Measurements from ENCODE around the gene ZNF761.
A peak's percentile ranks its signal among the peaks of the same experiment; 100 is the strongest.
"Not testable (repeated sequence)": the region's sequence is repeated elsewhere in the genome, so short reads cannot be mapped to it uniquely, and the experiment has no call there.

The ZNF761 gene

DNA sequence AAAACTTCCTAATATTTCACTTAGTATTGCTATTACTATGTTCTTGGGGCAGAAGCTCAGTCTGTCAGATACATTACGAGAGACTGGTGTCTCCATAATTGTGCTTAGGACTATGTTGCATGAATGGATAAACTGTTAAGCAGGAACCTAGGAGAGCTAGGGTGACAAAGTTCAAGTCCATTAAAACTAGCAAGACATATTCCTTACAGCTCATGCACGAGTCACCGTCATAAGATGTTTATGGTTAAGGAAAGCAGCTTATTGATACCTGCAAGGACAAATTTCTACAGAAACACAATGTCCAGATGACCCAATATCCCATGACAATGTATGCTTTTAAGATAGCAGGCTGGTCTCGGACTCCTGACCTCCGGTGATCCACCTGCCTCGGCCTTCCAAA lies 30.1 kb downstream of the ZNF761 start:
- Histone ChIP-seq H3K36me3 (ENCODE audit: insufficient read depth, low read depth, low read length) (peaks cover 18% of the 10 kb centered on the region), H3K4me1 (ENCODE audit: insufficient read depth, low read length) (peaks cover 5% of the 10 kb centered on the region; the same call in 1 of the 2 replicates), H3K27ac (ENCODE audit: low read length) (no peak overlapping the region), H3K9me3 (ENCODE audit: insufficient read depth, low read depth, low read length) (peaks cover 15% of the 10 kb centered on the region), H3K9ac (ENCODE audit: low read depth, low read length) (no peak overlapping the region), H3K4me3 (ENCODE audit: low read length) (no peak overlapping the region), H3K27me3 (ENCODE audit: insufficient read depth, low read length) (no peaks in the 10 kb centered on the region)

DNA sequence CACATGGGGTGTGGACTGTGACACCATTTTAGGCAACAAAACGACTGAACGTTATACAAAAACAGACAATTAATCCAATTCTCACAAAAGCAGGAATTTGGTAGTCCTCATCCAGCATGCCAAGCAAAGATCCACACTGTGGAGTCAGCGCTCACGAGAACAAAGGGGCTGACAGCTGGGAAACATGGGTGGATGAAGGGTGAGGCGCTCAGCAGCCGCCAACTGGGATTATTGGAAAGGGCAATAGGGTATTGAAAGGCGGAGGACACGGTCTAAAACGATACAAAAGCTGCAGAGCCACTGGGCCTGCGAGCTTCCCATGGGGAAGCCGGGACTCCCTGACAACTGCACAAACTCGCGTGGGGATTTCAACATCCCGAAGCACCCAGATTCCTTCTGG lies 31.1 kb downstream of the ZNF761 start:
- H3K27ac ChIP-seq (ENCODE audit: low read length), result no peak overlapping the region
- H3K9ac ChIP-seq (ENCODE audit: low read depth, low read length), result no peak overlapping the region
- H3K36me3 ChIP-seq (ENCODE audit: insufficient read depth, low read depth, low read length), result peaks cover 9% of the 10 kb centered on the region
- peak overlapping the region; percentile 65; the same call in 1 of the 2 replicates for H3K4me3 ChIP-seq (ENCODE audit: low read length)
- H3K27me3 ChIP-seq (ENCODE audit: insufficient read depth, low read length), result no peaks in the 10 kb centered on the region
- peaks cover 7% of the 10 kb centered on the region for H3K9me3 ChIP-seq (ENCODE audit: insufficient read depth, low read depth, low read length)
- H3K4me1 ChIP-seq (ENCODE audit: insufficient read depth, low read length), result peaks cover 5% of the 10 kb centered on the region; the same call in 1 of the 2 replicates

DNA sequence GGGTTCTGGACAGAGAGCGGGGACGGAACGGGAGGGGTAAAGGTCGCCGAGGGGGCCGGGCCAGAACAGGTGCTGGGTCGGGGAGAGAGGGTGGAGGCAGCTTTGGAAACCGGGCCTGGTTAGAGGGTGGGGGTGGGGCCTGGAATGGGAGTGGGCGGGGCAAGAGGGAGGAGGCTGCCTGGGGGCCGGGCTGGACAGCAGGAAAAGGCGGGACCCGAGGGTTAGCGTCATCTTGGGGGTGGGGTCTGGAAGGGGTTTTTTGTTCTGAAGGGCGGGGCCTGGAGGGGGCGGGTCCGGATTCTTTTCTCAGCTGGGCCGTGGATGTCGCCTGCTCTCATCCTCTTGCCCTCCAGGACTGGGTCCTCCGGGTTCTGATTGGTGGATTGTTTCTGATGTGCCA lies 31.5 kb downstream of the ZNF761 start:
- peaks cover 2% of the 10 kb centered on the region for H3K9me3 ChIP-seq (ENCODE audit: insufficient read depth, low read depth, low read length)
- no peak overlapping the region for H3K9ac ChIP-seq (ENCODE audit: low read depth, low read length)
- no peaks in the 10 kb centered on the region for H3K27me3 ChIP-seq (ENCODE audit: insufficient read depth, low read length)
- H3K27ac ChIP-seq (ENCODE audit: low read length), result no peak overlapping the region
- H3K4me3 ChIP-seq (ENCODE audit: low read length), result peak overlapping the region; percentile 65; the same call in 1 of the 2 replicates
- peaks cover 6% of the 10 kb centered on the region for H3K36me3 ChIP-seq (ENCODE audit: insufficient read depth, low read depth, low read length)
- peaks cover 5% of the 10 kb centered on the region; the same call in 1 of the 2 replicates for H3K4me1 ChIP-seq (ENCODE audit: insufficient read depth, low read length)

DNA sequence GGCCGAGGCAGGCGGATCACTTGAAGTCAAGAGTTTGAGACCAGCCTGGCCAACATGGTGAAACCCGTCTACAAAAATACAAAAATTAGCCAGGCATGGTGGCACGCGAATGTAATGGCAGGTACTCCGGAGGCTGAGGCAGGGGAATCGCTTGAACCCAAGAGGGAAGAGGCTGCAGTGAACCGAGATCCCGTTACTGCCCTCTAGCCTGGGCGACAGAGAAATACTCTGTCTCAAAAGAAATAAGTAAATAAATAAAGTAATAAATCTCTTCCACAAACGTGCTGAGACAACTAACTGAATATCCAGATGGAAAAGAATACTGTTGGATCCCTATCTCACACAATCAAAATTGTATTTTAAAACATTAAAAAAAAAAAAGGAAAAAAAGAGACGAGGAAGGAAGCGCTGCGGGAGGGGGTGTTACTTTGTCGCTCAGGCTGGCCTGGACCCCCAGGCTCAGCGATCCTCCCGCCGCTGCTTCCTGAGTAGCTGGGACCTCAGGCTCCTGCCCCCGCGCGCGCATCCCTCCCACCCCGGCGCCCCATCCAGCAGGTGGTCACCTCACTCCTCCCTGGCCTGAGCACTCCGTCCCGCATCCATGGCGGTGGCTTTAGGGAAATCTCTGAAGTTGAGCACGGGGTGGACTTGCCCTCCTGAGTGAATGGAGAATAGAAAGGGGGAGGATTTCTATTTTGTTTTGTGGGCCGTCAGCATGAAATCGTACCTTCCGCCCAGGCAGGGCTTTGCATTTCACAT lies 35.1 kb downstream of the ZNF761 start:
- peak overlapping the region; percentile 82 for H3K4me3 ChIP-seq (ENCODE audit: low read length)
- H3K4me1 ChIP-seq (ENCODE audit: insufficient read depth, low read length), result peaks cover 18% of the 10 kb centered on the region; the same call in 1 of the 2 replicates
- peak overlapping the region; percentile 59; the same call in 1 of the 2 replicates for H3K9ac ChIP-seq (ENCODE audit: low read depth, low read length)
- H3K27ac ChIP-seq (ENCODE audit: low read length), result no peak overlapping the region
- no peaks in the 10 kb centered on the region for H3K36me3 ChIP-seq (ENCODE audit: insufficient read depth, low read depth, low read length)
- H3K9me3 ChIP-seq (ENCODE audit: insufficient read depth, low read depth, low read length), result no peaks in the 10 kb centered on the region
- H3K27me3 ChIP-seq (ENCODE audit: insufficient read depth, low read length), result no peaks in the 10 kb centered on the region

DNA sequence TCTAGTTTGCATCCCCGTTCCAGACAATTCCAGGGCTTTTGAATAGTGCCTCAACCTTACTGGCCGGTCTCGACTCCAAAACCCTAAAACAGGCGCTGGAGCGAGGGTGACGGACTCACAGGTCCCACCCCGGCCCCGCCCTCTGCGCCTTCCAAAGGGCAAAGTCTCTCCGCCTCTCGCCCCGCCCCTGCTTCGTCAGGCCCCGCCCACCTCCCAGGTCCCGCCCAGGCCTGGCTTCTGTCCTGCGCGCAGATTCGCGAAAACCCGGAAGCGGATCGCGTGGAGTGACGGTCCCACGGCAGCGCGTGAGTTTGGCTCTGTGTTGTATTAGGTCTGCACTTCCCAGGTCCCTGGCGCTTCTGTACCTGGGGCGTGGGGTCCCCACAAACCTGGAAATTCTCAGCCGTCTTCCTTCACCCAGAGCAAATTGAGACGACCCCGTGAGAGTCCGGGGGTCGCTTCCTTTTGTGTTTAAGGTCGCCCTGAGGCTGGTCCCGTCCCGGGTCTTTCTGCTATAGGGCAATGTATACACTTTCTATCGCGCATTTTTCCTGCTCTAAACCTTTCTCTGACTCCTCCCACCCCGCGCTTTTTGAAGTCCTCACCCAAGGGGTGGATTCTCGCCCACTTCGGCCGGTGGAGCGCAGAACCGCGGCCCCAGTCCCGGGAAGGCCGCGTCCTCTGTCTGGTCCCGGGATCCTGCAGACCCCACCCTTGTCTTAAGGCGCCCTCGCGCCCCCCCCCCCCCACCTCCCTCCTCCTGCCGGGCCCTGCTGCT lies 35.9 kb downstream of the ZNF761 start, which contains the start of gene ZNF813:
ZNF813 (plus strand) TSS at position 249 of the 778 bp plus-strand sequence. CDS start 16,090 bp downstream, outside the sequence.
- Histone ChIP-seq H3K4me1 (ENCODE audit: insufficient read depth, low read length) (peaks cover 17% of the 10 kb centered on the region; the same call in 1 of the 2 replicates), H3K27ac (ENCODE audit: low read length) (no peak within 1 kb of the TSS), H3K9me3 (ENCODE audit: insufficient read depth, low read depth, low read length) (no peaks in the 10 kb centered on the region), H3K9ac (ENCODE audit: low read depth, low read length) (peak within 1 kb of the TSS; percentile 78; the same call in 1 of the 2 replicates), H3K4me3 (ENCODE audit: low read length) (peak within 1 kb of the TSS; percentile 82), H3K27me3 (ENCODE audit: insufficient read depth, low read length) (no peaks in the 10 kb centered on the region), H3K36me3 (ENCODE audit: insufficient read depth, low read depth, low read length) (no peaks in the 10 kb centered on the region)

DNA sequence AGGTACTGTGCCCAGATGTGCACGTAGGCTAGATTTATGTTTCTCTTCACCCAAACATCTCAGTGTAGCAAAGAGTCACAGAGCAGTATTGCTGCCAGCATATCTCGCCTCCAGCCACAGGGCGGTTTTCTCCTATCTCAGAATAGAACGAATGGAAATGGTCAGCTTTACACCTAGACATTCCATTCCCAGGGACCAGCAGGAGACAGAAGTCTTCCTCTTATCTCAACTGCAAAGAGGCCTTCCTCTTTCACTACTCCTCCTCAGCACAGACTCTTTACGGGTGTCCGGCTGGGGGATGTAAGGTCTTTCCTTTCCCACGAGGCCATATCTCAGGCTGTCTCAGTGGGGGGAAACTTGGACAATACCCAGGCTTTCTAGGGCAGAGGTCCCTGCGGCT lies 36.8 kb downstream of the ZNF761 start:
- Histone ChIP-seq H3K4me3 (ENCODE audit: low read length) (peak overlapping the region; percentile 82), H3K9ac (ENCODE audit: low read depth, low read length) (peak overlapping the region; percentile 78; the same call in 1 of the 2 replicates), H3K4me1 (ENCODE audit: insufficient read depth, low read length) (peaks cover 13% of the 10 kb centered on the region; the same call in 1 of the 2 replicates)
- H3K36me3 ChIP-seq (ENCODE audit: insufficient read depth, low read depth, low read length); H3K27ac ChIP-seq (ENCODE audit: low read length); H3K9me3 ChIP-seq (ENCODE audit: insufficient read depth, low read depth, low read length); H3K27me3 ChIP-seq (ENCODE audit: insufficient read depth, low read length): not testable (repeated sequence)

DNA sequence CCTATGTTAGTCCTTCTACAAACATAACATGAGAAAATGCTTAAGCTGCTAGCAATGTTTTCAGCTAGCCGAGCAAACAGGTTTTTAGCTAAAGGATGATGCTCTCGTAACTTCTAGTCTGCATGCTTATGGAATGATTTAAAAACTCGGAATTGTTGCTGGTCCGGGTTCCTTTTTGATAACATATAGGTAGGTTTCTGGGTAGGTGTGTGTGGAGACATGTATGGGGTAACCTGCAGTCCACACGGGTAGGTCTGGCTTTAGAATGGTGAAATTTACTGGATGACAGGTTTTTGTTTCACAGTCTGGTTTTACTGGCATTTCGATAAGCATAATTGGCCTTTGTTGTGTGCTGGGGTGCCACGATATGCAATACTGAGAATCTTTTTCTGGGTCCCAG lies 40.1 kb downstream of the ZNF761 start:
- H3K4me3 ChIP-seq (ENCODE audit: low read length), result no peak overlapping the region
- peaks cover 13% of the 10 kb centered on the region; the same call in 1 of the 2 replicates for H3K4me1 ChIP-seq (ENCODE audit: insufficient read depth, low read length)
- no peaks in the 10 kb centered on the region for H3K27me3 ChIP-seq (ENCODE audit: insufficient read depth, low read length)
- H3K27ac ChIP-seq (ENCODE audit: low read length), result no peak overlapping the region
- no peaks in the 10 kb centered on the region; the same call in 1 of the 2 replicates for H3K36me3 ChIP-seq (ENCODE audit: insufficient read depth, low read depth, low read length)
- no peak overlapping the region for H3K9ac ChIP-seq (ENCODE audit: low read depth, low read length)
- no peaks in the 10 kb centered on the region for H3K9me3 ChIP-seq (ENCODE audit: insufficient read depth, low read depth, low read length)

DNA sequence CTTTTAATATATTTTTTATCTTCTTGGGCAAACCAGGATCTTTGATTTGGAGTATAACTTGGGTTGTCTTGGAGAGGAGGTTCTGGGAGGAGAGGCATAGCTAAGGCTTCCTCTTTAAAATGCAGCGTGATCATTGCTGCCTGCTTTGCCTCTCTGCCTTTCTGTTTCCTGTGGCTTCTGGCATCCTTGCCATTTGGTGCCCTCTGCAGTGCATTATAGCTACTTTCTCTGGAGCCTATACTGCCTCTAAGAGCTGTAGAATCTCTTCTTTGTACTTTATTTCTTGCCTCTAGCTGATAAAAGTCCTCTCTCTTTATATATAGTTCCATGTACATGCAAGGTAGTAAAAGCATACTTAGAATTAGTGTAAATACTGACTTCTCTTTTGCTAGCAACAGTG lies 43.0 kb downstream of the ZNF761 start:
- H3K9me3 ChIP-seq (ENCODE audit: insufficient read depth, low read depth, low read length); H3K27ac ChIP-seq (ENCODE audit: low read length); H3K4me3 ChIP-seq (ENCODE audit: low read length); H3K27me3 ChIP-seq (ENCODE audit: insufficient read depth, low read length); H3K4me1 ChIP-seq (ENCODE audit: insufficient read depth, low read length); H3K9ac ChIP-seq (ENCODE audit: low read depth, low read length): not testable (repeated sequence)
- peaks cover 18% of the 10 kb centered on the region for H3K36me3 ChIP-seq (ENCODE audit: insufficient read depth, low read depth, low read length)

DNA sequence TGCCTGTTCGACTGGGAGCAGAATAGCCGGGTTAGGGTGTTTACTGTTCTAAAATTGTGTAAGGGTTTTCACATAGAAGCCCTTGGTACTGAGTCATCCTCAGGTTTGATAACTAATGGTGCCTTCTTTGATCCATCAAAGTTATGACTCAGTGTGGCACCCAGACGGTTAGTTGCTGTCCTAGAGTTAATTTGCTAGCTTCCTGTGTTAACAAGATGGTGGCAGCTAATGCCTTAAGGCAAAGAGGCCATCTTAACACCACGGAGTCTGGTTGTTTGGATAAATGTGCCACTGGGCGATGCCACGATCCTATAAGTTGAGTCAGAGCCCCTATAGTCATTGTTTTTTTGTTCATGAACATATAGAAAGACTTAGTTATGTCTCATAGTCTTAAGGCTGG lies 43.7 kb downstream of the ZNF761 start:
- Histone ChIP-seq H3K36me3 (ENCODE audit: insufficient read depth, low read depth, low read length) (peaks cover 25% of the 10 kb centered on the region), H3K9me3 (ENCODE audit: insufficient read depth, low read depth, low read length) (peaks cover 16% of the 10 kb centered on the region)
- not testable (repeated sequence) for H3K4me1 ChIP-seq (ENCODE audit: insufficient read depth, low read length); H3K27ac ChIP-seq (ENCODE audit: low read length); H3K9ac ChIP-seq (ENCODE audit: low read depth, low read length); H3K27me3 ChIP-seq (ENCODE audit: insufficient read depth, low read length); H3K4me3 ChIP-seq (ENCODE audit: low read length)

DNA sequence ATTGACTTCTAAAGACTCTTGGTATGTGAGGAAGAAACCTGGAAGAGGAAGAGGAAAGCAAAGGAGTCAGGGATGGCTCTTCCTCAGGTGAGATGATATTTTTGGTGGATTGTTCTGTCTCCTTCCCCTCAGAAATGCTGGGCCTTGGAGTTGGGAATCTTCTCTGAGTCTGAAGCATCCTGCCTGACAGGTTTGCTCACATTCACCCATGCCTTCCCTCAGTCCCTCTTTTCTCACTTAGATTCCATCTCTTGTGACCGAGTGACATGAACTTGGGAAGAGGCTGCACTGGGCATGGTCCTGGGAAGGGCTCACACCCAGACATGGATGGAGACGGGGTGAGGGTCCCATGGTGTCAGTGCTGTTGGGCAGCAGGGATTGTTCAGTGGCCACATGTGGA lies 52.0 kb downstream of the ZNF761 start:
- H3K4me1 ChIP-seq (ENCODE audit: insufficient read depth, low read length); H3K27me3 ChIP-seq (ENCODE audit: insufficient read depth, low read length); H3K27ac ChIP-seq (ENCODE audit: low read length); H3K9ac ChIP-seq (ENCODE audit: low read depth, low read length); H3K4me3 ChIP-seq (ENCODE audit: low read length): not testable (repeated sequence)
- peaks cover 30% of the 10 kb centered on the region for H3K9me3 ChIP-seq (ENCODE audit: insufficient read depth, low read depth, low read length)
- H3K36me3 ChIP-seq (ENCODE audit: insufficient read depth, low read depth, low read length), result peaks cover 70% of the 10 kb centered on the region

DNA sequence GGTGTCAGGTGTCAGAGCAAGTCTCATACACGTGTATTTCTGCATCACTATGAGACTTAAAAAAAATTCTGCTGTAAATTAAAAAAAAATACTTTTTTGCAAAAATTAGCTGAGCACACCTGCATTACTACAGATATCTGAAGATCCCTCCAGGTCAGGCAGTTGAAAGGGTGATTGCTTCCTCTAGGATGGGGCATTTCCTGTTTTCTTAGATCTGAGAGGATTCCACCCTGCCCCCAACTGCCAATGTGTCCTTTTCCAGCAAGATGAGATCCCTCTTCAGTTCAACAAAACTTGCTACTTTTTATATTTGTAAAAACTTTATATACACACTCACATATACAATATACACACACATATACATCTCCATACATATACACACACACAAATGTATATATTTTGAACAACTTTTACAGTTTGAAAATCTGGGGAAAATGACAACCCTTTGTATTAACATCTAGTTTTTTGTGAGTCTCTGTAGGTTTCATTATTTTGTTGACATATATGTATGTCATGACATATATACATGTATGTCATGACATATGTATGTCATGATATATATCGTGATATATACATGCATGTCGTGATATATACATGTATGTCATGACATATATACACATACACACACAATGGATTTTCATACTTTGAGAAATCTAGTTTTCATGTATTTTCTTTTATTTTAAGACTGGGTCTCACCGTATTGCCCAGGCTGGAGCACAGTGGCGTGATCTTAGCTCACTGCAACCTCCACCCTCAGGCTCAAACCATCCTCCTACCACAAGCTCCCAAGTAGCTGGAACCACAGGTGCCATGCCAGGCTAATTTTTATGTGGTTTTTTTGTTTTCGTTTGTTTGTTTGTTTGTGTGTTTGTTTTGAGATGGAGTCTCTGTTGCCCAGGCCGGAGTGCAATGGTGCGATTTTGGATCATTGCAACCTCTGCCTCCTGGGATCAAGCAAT lies 53.5 kb downstream of the ZNF761 start:
- Histone ChIP-seq H3K4me3 (ENCODE audit: low read length) (no peak overlapping the region), H3K27me3 (ENCODE audit: insufficient read depth, low read length) (no peaks in the 10 kb centered on the region), H3K4me1 (ENCODE audit: insufficient read depth, low read length) (no peaks in the 10 kb centered on the region), H3K27ac (ENCODE audit: low read length) (no peak overlapping the region), H3K9me3 (ENCODE audit: insufficient read depth, low read depth, low read length) (peaks cover 19% of the 10 kb centered on the region), H3K9ac (ENCODE audit: low read depth, low read length) (no peak overlapping the region), H3K36me3 (ENCODE audit: insufficient read depth, low read depth, low read length) (peaks cover 63% of the 10 kb centered on the region)

Data from iPS-20b (cell line).